MCF 10A (cell line): Measurements from ENCODE around the gene HOPX. TPM values are rescaled to one million over a fixed set of nuclear protein-coding genes. Genes with fewer than 3 reads are reported as not detected.
A peak's percentile ranks its signal among the peaks of the same experiment; 100 is the strongest.
"Not testable (repeated sequence)": the region's sequence is repeated elsewhere in the genome, so short reads cannot be mapped to it uniquely, and the experiment has no call there.

Experiments
- BruUV-seq: library from RNA; stranded (reverse); fragments of 400-500 nt; replicated peaks from 2 replicates; lab custom pipeline; 2021; lab: Mats Ljungman, UMichigan
- CTCF ChIA-PET: fragments of 300-600 bp; sonication (Branson Sonifier 250); formaldehyde crosslinking; extraction: SDS; loops from one replicate; lab custom pipeline; 2021; ENCODE audit warnings: antibody characterized with exemption, inconsistent platforms; lab: Yijun Ruan, JAX
- POLR2A ChIA-PET: fragments of 300-600, 350-650 bp; sonication (Branson Sonifier 250); formaldehyde crosslinking; extraction: SDS; loops from one replicate; lab custom pipeline; 2020; ENCODE audit warnings: antibody characterized with exemption, inconsistent platforms; lab: Yijun Ruan, JAX
- DNase-seq: peaks from one replicate; pipeline ENCODE4 v3.0.0-alpha.2; 2018; ENCODE audit not compliant: unreplicated experiment
- H3K27ac Mint-ChIP-seq: one replicate; pipeline ENCODE4 v1.8.0; 2022; ENCODE audit warnings: mild to moderate bottlenecking, low read depth, mixed read lengths; ENCODE audit not compliant: unreplicated experiment
- H3K27me3 Mint-ChIP-seq: one replicate; pipeline ENCODE4 v1.8.0; 2022; ENCODE audit warnings: mixed read lengths; ENCODE audit not compliant: insufficient read depth, unreplicated experiment
- H3K36me3 Mint-ChIP-seq: one replicate; pipeline ENCODE4 v1.8.0; 2022; ENCODE audit warnings: mild to moderate bottlenecking, moderate library complexity, mixed read lengths; ENCODE audit not compliant: insufficient read depth, unreplicated experiment
- H3K4me1 Mint-ChIP-seq: one replicate; pipeline ENCODE4 v1.8.0; 2022; ENCODE audit warnings: mixed read lengths; ENCODE audit not compliant: insufficient read depth, unreplicated experiment
- H3K4me3 Mint-ChIP-seq: one replicate; pipeline ENCODE4 v1.8.0; 2022; ENCODE audit warnings: mild to moderate bottlenecking, moderate library complexity, mixed read lengths; ENCODE audit not compliant: unreplicated experiment
- H3K9me3 Mint-ChIP-seq: one replicate; pipeline ENCODE4 v1.8.0; 2022; ENCODE audit warnings: mixed read lengths; ENCODE audit not compliant: unreplicated experiment
- CTCF ChIP-seq: fragments of 200-600 bp; IDR thresholded peaks from one replicate; pipeline ENCODE4 v1.8.0; 2022; ENCODE audit warnings: antibody characterized with exemption, mild to moderate bottlenecking; ENCODE audit not compliant: unreplicated experiment
- intact Hi-C: fragments of 100-400 bp; cut with micrococcal nuclease; formaldehyde crosslinking; loops from 2 replicates; pipeline ENCODE4 v1.14.1; 2022
- total RNA-seq: library from RNA; stranded (reverse); gene quantifications from 2 replicates; pipeline ENCODE4 v1.2.3, GENCODE V29; 2022

The HOPX gene
- total RNA-seq, 1 experiment from 2014 or later = not detected

GRCh38 chr4:56674984-56675383 is 6.1 kb downstream of the HOPX start:
- TF ChIP-seq CTCF = no peak
- intact Hi-C loops = no loop called here
- Mint-ChIP-seq H3K27me3 (no peaks in the 10 kb centered on the region), H3K27ac (no peak overlapping the region), H3K4me3 (no peak overlapping the region), H3K36me3 (no peaks in the 10 kb centered on the region), H3K4me1 (peaks cover 12% of the 10 kb centered on the region), H3K9me3 (no peaks in the 10 kb centered on the region)
- DNase-seq = peak; percentile 87
- POLR2A ChIA-PET = no interaction called here
- BruUV-seq = no TSS peak
- CTCF ChIA-PET = interaction anchor here (0.6 kb wide), 1 partner anchor 130 kb away, joined by 4 read pairs; no protein-coding TSS in a partner anchor

- BruUV-seq = no TSS peak
- no peaks in the 10 kb centered on the region for H3K9me3 Mint-ChIP-seq
- no peaks in the 10 kb centered on the region for H3K36me3 Mint-ChIP-seq
- H3K4me1 Mint-ChIP-seq = peaks cover 12% of the 10 kb centered on the region
- H3K4me3 Mint-ChIP-seq = no peak overlapping the region
- intact Hi-C loops = no loop called here
- H3K27ac Mint-ChIP-seq = no peak overlapping the region
- CTCF ChIA-PET = interaction anchor here (1.0 to 2.0 kb wide), 3 partner anchors 31 to 128 kb away, joined by 3 to 7 read pairs (median 5); no protein-coding TSS in a partner anchor
- POLR2A ChIA-PET = interaction anchor here (0.7 to 1.5 kb wide), 11 partner anchors 9 to 724 kb away, joined by 3 to 6 read pairs (median 3); partner anchors contain the start of gene HOPX
- peak; percentile 75 for DNase-seq
- H3K27me3 Mint-ChIP-seq = no peaks in the 10 kb centered on the region
- TF ChIP-seq CTCF = no peak
Observed at GRCh38 chr4:56671860-56672259, 9.2 kb downstream of the HOPX start.

GRCh38 chr4:56671373-56671772 is 9.7 kb downstream of the HOPX start:
- intact Hi-C loops = no loop called here
- H3K4me1 Mint-ChIP-seq = peaks cover 12% of the 10 kb centered on the region
- no TSS peak for BruUV-seq
- ChIA-PET POLR2A (interaction anchor here (0.7 to 1.6 kb wide), 13 partner anchors 8 to 724 kb away, joined by 3 to 6 read pairs (median 3); partner anchors contain the start of gene HOPX), CTCF (interaction anchor here (0.5 to 2.0 kb wide), 5 partner anchors 12 to 722 kb away, joined by 3 to 7 read pairs (median 5); partner anchors contain the start of gene CEP135)
- H3K9me3 Mint-ChIP-seq = no peaks in the 10 kb centered on the region
- no peak for DNase-seq
- TF ChIP-seq CTCF = no peak
- H3K36me3 Mint-ChIP-seq = no peaks in the 10 kb centered on the region
- H3K27me3 Mint-ChIP-seq = no peaks in the 10 kb centered on the region
- H3K4me3 Mint-ChIP-seq = no peak overlapping the region
- H3K27ac Mint-ChIP-seq = no peak overlapping the region

GRCh38 chr4:56668267-56668666 is 12.8 kb downstream of the HOPX start:
- H3K27ac Mint-ChIP-seq = no peak overlapping the region
- no peak overlapping the region for H3K4me3 Mint-ChIP-seq
- no peaks in the 10 kb centered on the region for H3K36me3 Mint-ChIP-seq
- H3K4me1 Mint-ChIP-seq = peaks cover 5% of the 10 kb centered on the region
- DNase-seq = peak; percentile 55
- BruUV-seq = no TSS peak
- ChIA-PET CTCF (interaction anchor here (1.0 kb wide), 1 partner anchor 132 kb away, joined by 3 read pairs; no protein-coding TSS in a partner anchor), POLR2A (no interaction called here)
- intact Hi-C loops = loop anchor here (1.0 kb wide), 2 partner anchors 132 to 168 kb away; no protein-coding TSS in a partner anchor
- no peaks in the 10 kb centered on the region for H3K27me3 Mint-ChIP-seq
- peak; percentile 48 for TF ChIP-seq CTCF
- no peaks in the 10 kb centered on the region for H3K9me3 Mint-ChIP-seq

GRCh38 chr4:56667396-56667795 is 13.7 kb downstream of the HOPX start:
- POLR2A ChIA-PET, H3K36me3 Mint-ChIP-seq, CTCF ChIA-PET, H3K4me1 Mint-ChIP-seq, intact Hi-C loops, H3K27me3 Mint-ChIP-seq, H3K4me3 Mint-ChIP-seq, DNase-seq, H3K27ac Mint-ChIP-seq, H3K9me3 Mint-ChIP-seq, BruUV-seq: not testable (repeated sequence)
